Measurements from ENCODE around the gene PEX11A.

Gene PEX11A

DNA sequence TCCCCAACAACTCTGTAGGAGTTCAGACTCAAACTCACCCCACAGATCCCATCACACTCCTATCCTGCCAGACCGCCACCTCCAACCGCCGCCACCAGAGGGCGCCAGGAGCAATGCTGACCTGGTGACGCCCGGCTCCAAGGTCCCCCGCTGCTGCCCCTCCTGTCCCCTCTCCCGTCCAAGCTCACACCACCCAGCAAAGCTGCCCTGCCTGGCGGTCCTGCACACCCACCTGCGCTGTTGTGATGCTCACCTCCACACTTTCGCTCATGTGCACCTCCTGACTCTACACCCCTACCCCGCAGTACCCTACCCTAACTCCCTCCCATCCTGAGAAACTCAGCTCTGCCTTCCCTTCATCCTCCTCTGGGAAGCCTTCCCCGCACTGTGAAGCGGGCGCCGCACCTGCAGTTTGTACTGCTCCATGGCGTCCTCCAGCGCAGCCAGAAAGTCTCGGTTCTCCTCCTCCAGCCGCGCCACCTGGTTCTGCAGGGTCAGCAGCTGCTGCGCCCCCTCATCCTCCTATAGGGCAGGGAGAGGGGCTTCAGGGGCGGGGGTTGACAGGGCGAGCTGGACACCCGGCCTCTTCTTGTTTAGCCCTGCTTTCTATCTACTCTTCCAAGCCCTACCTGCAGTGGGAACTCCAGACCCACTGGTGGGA is 43.2 kb downstream of the PEX11A start:
- H3K4me3 ChIP-seq (replicated peaks; ENCODE audit: low read depth, low read length), result no peak overlapping the region
- DNase-seq (ENCODE audit: extremely low read depth, low read depth), result no peak
- TF ChIP-seq, protein P1, sequence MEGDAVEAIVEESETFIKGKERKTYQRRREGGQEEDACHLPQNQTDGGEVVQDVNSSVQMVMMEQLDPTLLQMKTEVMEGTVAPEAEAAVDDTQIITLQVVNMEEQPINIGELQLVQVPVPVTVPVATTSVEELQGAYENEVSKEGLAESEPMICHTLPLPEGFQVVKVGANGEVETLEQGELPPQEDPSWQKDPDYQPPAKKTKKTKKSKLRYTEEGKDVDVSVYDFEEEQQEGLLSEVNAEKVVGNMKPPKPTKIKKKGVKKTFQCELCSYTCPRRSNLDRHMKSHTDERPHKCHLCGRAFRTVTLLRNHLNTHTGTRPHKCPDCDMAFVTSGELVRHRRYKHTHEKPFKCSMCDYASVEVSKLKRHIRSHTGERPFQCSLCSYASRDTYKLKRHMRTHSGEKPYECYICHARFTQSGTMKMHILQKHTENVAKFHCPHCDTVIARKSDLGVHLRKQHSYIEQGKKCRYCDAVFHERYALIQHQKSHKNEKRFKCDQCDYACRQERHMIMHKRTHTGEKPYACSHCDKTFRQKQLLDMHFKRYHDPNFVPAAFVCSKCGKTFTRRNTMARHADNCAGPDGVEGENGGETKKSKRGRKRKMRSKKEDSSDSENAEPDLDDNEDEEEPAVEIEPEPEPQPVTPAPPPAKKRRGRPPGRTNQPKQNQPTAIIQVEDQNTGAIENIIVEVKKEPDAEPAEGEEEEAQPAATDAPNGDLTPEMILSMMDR (IDR thresholded peaks at IDR 0.05; ENCODE audit: low read depth, low read length, missing control alignments), result peak; percentile 93

DNA sequence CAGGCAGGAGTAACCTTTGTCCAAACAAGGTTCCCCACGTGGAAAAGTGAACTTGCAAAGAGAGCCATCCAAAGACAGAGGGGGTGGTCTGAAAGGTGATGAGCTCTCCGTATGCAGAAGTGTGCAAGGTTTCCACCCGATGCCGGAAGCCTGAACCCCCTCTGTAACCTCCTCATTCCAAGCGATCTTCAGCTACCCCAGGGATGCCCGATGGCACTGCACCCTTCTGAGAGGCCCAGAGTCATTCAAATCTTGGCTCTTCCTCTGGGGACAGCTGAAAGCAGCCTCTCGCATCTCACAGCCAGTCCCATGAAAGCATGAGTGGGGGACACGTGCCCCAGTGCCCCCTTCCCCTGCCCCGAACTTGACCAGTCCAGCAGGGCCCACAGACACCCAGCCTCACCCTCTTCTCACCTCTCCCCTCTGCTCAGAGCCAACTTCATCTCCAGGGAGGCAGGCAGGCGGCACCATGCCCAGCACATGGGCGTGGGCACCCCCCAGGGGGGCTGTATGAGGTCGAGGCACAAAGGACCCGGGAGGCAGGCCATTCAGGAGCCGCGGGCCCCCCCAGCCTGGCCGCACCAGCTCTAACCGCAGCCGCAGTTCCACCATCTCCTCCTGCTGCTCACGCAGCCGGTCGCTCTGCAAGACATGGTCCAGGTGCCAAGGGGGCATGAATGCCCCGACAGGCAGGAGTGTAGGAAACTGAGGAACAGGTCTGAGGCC is 44.0 kb downstream of the PEX11A start:
- TF ChIP-seq, protein P1 (IDR thresholded peaks at IDR 0.05; ENCODE audit: low read depth, low read length, missing control alignments), result no peak
- no peak for DNase-seq (ENCODE audit: extremely low read depth, low read depth)
- no peak overlapping the region for H3K4me3 ChIP-seq (replicated peaks; ENCODE audit: low read depth, low read length)

DNA sequence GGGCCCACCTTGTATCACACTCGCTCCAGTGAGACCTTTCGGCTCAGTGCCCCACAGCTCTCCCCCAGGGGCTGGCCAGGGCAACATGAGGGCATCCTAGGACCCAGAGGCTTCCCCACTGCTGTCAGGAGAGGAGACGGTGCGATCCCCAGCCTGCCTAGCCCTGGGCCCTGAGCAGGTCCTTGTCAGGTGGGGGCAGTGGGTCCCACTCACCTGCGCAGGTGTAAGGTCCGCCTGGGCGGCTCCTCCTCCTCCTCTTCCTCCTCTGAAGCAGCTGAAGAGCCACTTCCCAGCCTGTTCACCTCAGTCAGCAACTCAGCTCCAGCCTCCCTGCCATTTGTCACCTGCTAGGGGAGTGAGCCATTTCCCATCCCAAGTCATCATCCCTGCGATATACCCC is 44.9 kb downstream of the PEX11A start:
- no peak overlapping the region for H3K4me3 ChIP-seq (replicated peaks; ENCODE audit: low read depth, low read length)
- TF ChIP-seq, protein P1 (IDR thresholded peaks at IDR 0.05; ENCODE audit: low read depth, low read length, missing control alignments), result no peak
- no peak for DNase-seq (ENCODE audit: extremely low read depth, low read depth)

DNA sequence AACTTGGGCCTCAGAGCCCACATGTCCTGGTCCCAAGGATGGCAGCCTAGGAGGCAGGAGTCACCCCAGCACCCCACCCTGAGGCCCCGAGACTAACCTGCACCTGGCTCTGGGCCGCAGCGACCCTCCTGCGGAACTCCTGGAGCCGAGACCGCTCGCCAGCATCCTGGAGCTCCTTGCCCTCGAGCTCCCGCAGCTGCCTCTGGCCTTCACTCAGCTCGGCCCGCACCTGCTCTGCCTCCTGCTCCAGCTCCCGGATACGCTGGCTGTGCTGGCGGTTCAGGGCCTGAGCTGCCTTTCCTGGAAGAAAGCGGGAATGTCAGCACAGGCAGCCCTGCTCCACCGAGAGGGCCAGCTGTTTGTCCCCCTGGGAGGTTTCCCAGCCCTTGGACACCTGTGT is 48.4 kb downstream of the PEX11A start:
- DNase-seq (ENCODE audit: extremely low read depth, low read depth), result no peak
- TF ChIP-seq, protein P1 (IDR thresholded peaks at IDR 0.05; ENCODE audit: low read depth, low read length, missing control alignments), result no peak
- H3K4me3 ChIP-seq (replicated peaks; ENCODE audit: low read depth, low read length), result no peak overlapping the region

DNA sequence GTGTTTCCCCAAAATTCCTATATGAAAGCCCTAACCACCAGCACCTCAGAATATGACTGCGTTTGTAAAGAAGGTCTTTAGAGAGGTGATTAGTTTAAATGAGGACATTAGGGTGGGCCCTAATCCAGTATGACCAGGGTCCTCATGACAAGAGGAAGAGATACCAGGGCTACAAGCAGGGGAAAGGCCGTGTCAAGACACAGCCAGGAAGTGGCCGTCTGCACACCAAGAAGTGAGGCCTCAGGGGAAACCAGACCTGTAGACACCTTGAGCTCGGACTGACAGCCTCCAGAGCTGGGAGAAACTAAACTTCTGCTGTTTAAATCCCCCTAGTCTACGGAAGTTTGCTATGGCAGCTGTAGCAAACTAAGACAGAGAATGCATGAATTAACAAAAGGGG is 49.5 kb downstream of the PEX11A start:
- DNase-seq (ENCODE audit: extremely low read depth, low read depth), result no peak
- TF ChIP-seq, protein P1 (IDR thresholded peaks at IDR 0.05; ENCODE audit: low read depth, low read length, missing control alignments), result no peak
- H3K4me3 ChIP-seq (replicated peaks; ENCODE audit: low read depth, low read length), result no peak overlapping the region

DNA sequence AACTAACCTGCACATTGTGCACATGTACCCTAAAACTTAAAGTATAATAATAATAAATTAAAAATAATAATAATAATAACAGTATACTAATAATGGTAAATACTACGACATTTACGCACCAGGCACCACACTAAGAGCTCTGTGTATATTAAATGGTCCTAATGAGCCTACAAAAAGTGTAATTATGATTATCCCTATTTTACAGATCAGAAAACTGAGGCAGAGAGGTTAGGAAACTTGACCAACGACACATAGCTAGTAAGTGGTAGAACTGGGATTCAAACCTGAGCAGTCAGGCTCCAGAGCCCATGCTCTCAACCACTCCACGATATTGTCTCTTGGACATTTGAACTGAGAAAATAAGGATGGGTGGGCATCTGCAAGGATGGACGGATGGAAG is 50.3 kb downstream of the PEX11A start:
- no peak overlapping the region for H3K4me3 ChIP-seq (replicated peaks; ENCODE audit: low read depth, low read length)
- DNase-seq (ENCODE audit: extremely low read depth, low read depth), result no peak
- TF ChIP-seq, protein P1 (IDR thresholded peaks at IDR 0.05; ENCODE audit: low read depth, low read length, missing control alignments), result no peak
